NCI-H187 treated with DMSO at 0.1 percent for 48 hours (cell line): ENCODE results near the gene LYZL2.
"Not testable (repeated sequence)": the region's sequence is repeated elsewhere in the genome, so short reads cannot be mapped to it uniquely, and the experiment has no call there.

Source experiments
- DNase-seq: peaks from one replicate; lab custom pipeline; 2025; lab: John Stamatoyannopoulos, UW

The LYZL2 gene

GRCh38 chr10:30629653-30630052 is at the start of gene LYZL2:
TSS of gene LYZL2 (minus strand) at chr10:30629753. CDS start at chr10:30626915, 2,838 bp downstream.
- DNase-seq, result no peak

DNA sequence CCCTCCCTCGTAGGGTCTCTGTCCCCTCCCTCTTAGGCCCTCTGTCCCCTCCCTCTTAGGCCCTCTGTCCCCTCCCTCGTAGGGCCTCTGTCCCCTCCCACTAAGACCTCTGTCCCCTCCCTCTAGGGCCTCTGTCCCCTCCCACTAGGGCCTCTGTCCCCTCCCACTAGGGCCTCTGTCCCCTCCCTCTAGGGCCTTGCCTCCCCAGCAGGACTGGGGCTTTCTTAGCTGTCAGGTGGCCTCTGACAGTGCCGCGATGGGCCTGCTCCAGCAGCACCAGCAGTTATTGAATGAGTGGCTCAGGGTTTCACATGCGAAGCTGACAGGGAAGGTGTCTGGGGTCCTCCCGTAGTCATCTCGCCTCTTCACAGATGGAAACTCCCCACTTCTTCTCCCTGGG is 48.1 kb upstream of the LYZL2 start:
- DNase-seq, result not testable (repeated sequence)

DNA sequence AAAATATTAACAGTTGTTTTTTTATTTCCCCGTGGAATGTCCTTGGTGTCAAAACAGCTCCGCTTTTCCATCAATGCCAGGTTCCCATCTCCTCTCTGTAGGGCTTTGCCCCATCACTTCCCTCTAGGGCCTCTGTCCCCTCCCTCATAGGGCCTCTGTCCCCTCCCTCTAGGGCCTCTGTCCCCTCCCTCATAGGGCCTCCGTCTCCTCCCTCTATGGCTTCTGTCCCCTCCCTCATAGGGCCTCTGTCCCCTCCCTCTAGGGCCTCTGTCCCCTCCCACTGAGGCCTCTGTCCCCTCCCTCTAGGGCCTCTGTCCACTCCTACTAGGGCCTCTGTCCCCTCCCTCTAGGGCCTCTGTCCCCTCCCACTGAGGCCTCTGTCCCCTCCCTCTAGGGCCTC is 47.6 kb upstream of the LYZL2 start:
- DNase-seq, result not testable (repeated sequence)

- no peak for DNase-seq
Measured at GRCh38 chr10:30675791-30676718, 46.5 kb upstream of the LYZL2 start.

GRCh38 chr10:30674796-30675195 is 45.2 kb upstream of the LYZL2 start:
- no peak for DNase-seq

GRCh38 chr10:30673262-30673661 is 43.7 kb upstream of the LYZL2 start:
- DNase-seq, result not testable (repeated sequence)

- not testable (repeated sequence) for DNase-seq
Measured at GRCh38 chr10:30672338-30672737, 42.8 kb upstream of the LYZL2 start.

GRCh38 chr10:30671026-30671616 is 41.6 kb upstream of the LYZL2 start:
- peak; percentile 3 for DNase-seq

DNA sequence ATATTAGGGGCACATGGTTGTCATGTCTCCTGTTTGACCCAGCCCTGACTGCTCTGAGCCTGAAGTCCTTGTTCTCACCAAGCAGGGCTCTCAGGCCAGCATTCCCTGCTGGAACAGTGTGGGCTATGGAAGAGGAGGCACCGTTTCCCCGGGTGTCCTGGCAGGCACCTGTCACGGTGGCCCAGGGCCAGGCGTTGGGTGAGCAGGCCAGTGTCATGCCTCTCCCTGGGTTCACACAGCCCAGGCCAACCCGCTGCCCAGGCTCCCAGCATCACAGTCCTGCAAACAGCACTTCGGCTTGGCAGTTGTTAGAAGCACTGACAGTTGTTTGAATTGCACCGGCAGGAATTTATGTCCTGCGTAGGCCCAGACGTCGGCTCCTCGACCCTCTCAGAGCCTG is 38.4 kb upstream of the LYZL2 start:
- DNase-seq, result not testable (repeated sequence)

- not testable (repeated sequence) for DNase-seq
Measured at GRCh38 chr10:30663403-30663802, 33.9 kb upstream of the LYZL2 start.

- no peak for DNase-seq
Measured at GRCh38 chr10:30662814-30663213, 33.3 kb upstream of the LYZL2 start.

- not testable (repeated sequence) for DNase-seq
Measured at GRCh38 chr10:30660314-30660713, 30.8 kb upstream of the LYZL2 start.

GRCh38 chr10:30656233-30656632 is 26.7 kb upstream of the LYZL2 start:
- DNase-seq, result no peak

DNA sequence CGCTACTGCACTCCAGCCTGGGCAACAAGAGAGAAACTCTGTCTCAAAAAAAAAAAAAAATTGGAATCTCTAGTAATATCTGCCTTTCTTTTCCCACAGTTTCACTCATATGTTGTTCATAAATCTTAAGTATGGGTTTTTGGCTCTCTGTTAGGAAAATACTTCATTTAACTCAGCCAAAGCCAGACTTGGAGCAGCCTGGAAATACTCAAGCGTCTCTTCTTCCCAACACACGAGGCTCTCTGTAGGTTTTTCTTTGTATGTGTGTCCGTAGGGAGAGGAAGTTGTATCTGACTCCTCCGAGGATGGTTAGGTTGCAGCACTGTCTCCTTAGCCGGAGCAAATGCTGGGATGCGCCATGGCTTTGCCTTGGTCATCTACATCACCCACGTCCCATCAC is 25.4 kb upstream of the LYZL2 start:
- DNase-seq, result not testable (repeated sequence)

DNA sequence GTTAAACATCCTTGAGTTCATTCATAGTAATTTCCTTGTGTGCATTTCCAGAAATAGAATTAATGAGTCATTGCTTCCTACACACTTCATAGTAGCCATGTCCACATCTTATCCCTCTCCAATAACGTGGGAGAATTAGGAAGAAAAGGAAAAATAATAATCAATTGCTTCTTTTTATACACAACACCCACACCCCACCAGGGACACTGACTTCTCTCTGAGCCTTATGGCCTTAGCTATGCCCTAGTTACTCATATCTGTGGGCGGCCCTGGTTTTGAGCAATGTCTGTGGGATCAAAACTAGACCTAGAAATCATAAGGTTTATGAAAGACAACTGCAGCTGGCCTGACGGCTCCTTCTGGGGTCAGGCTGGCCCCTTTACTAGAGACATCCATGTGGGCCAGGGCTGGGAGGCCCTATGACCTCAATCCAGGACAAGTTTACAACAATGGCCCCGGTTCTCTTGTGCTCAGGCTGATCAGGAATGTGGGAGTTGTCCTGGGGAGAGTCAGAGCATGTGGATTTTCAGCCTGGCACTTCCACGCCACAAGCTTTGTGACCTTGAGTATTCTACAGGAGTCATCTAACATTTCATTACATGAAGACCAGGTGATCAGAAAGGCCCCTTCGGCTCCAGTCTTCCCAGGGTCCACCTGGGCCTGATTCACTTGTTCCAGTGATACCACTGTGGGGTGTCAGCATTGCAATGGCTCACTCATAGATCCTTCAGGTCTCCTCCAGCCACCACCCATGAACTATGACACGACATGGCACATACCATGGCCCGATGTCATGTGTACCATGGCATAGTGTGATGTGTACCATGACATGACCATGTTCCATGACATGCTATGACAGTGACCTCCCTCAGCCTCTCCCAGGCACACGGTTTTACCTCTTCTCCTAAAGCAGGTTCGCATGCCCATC is 22.2 kb upstream of the LYZL2 start:
- not testable (repeated sequence) for DNase-seq

DNA sequence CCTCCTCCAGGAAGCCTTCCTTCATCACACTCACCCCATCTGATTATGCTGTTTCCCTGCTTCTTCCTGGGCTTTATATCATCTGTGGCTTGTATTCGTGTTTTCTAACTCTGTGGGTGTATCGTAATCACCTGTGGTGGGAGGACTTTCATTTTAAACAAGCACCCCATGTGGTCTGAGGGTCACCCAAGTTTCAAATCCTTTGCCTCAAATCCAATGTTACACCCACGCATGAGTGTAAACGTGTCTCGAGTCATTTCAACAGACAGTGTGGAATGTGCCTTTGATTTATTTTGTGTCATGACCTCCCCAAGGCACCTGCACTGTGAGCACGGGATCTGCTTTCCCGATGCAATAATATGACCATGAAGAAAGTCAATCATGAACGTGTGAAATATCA is 17.5 kb upstream of the LYZL2 start:
- no peak for DNase-seq

GRCh38 chr10:30645340-30645827 is 15.8 kb upstream of the LYZL2 start:
- DNase-seq, result no peak

GRCh38 chr10:30644408-30644861 is 14.9 kb upstream of the LYZL2 start:
- not testable (repeated sequence) for DNase-seq

DNA sequence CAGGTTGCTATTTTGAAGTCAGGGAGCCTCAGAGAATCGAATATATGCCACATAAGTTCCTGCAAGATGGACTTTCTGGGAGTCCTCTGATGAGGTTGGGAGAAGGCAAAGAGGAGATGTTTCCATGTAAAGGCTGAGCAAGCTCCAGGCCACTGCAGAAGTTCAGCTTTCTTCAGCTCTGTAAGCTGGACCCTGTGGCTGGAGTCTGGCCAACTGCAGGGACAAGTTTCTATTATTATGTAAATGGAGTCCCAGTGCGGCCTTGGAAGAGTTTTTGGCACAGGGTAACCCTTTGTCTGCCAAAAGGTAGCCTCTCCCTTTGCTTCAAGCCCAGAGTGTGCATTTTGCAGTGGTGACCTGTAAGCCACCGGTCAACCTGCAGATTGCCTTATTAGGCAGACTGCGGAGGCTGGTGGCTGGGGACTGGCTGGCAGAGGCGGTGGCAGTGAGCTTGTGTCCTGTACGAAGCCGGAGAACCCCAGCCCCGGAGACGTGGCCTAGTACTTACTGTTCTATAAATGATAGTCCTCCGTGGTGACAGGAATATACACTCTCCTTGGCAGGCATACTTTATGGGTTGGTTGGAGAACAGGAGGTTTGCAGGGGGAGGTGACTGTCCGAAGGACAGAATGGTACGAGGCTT is 14.1 kb upstream of the LYZL2 start:
- DNase-seq, result not testable (repeated sequence)

GRCh38 chr10:30642856-30643255 is 13.3 kb upstream of the LYZL2 start:
- not testable (repeated sequence) for DNase-seq
